Transverse colon (tissue), 4 donors: Measurements from ENCODE around the gene VSTM2L. TPM values are rescaled to one million over a fixed set of nuclear protein-coding genes. Genes with fewer than 3 reads are reported as not detected.

Source experiments
- DNase-seq: peaks from one replicate; pipeline ENCODE4 v3.0.0-alpha.2; 2019
- H3K27ac ChIP-seq, 4 donors: fragments of 200-600 bp; sonication (generic); 2 replicates each; pipeline ENCODE4 v1.5.1; 2016 to 2018; ENCODE audit warnings: inconsistent platforms in 4 of 4
- H3K27me3 ChIP-seq: fragments of 200-600 bp; sonication (generic); 2 replicates; pipeline ENCODE4 v1.5.1; 2017; ENCODE audit warnings: inconsistent platforms
- H3K36me3 ChIP-seq, 4 donors: fragments of 200-600 bp; sonication (generic); 2 replicates each; pipeline ENCODE4 v1.5.1; 2017 to 2019; ENCODE audit warnings: inconsistent platforms in 4 of 4
- H3K4me1 ChIP-seq, 4 donors: fragments of 200-600 bp; sonication (generic); 2 replicates each; pipeline ENCODE4 v1.5.1; 2017 to 2020; ENCODE audit warnings: inconsistent platforms in 4 of 4
- H3K4me3 ChIP-seq, 4 donors: fragments of 200-600 bp; sonication (generic); 1 replicate in 1 of 4; 2 replicates in 3 of 4; pipeline versions ENCODE4 v1.5.1 to v1.6.1; 2017 to 2019; ENCODE audit warnings: inconsistent platforms in 4 of 4
- H3K9me3 ChIP-seq, 2 donors: fragments of 200-600 bp; sonication (generic); 2 replicates each; pipeline ENCODE4 v1.5.1; 2017 to 2019; ENCODE audit warnings: inconsistent platforms in 2 of 2
- CTCF ChIP-seq, 5 experiments: fragments of 200-600 bp in 3 of 5; fragments of 450-650 bp in 2 of 5; sonication (generic) in 3 of 5; IDR thresholded peaks; 1 replicate in 2 of 5; 2 replicates in 3 of 5; pipeline ENCODE4 v1.5.1; 2016 to 2017; ENCODE audit warnings: antibody characterized with exemption in 5 of 5, inconsistent platforms in 3 of 5, mild to moderate bottlenecking in 2 of 5, moderate library complexity in 1 of 5
- EP300 ChIP-seq: sonication (generic); formaldehyde crosslinking; IDR thresholded peaks from one replicate; pipeline ENCODE4 v1.6.1; 2017; ENCODE audit warnings: antibody characterized with exemption, low read depth
- POLR2A ChIP-seq: fragments of 450-650 bp; IDR thresholded peaks from one replicate; pipeline ENCODE4 v1.6.1; 2016; ENCODE audit warnings: antibody characterized with exemption, mild to moderate bottlenecking, moderate library complexity
- POLR2AphosphoS5 ChIP-seq, 3 donors: sonication (generic); formaldehyde crosslinking; IDR thresholded peaks; one replicate each; pipeline ENCODE4 v1.6.1; 2016; ENCODE audit warnings: antibody characterized with exemption in 3 of 3
- WGBS, 2 donors: methylation state at CpG; one replicate each; pipeline ENCODE4 v1.1.5; 2018; ENCODE audit warnings: low coverage in 1 of 2; 5-methylcytosine and 5-hydroxymethylcytosine counted together
- in situ Hi-C, 4 donors: fragments of 200-750 bp; cut with MboI; loops; one replicate each; pipeline versions ENCODE4 v1.15.0 to v1.15.1; 2017; ENCODE audit warnings: low sequenced_read_pairs in 3 of 4, low pct_ligation_motif_present in 1 of 4, low pct_unique_long_range_greater_than_20kb in 1 of 4
- intact Hi-C: fragments of 100-400 bp; cut with DNase I; formaldehyde crosslinking; loops from one replicate; pipeline ENCODE4 v1.15.1; 2023; ENCODE audit warnings: low total_unique reads
- total RNA-seq, 4 donors: library from RNA; depleted of rRNA; stranded (reverse); fragments of >200 nt; gene quantifications; one replicate each; pipeline ENCODE4 v1.1.0, GENCODE V29; 2016

The VSTM2L gene
- total RNA-seq, 4 donors from 2014 or later: 3.0 to 6.6 (median 3.0) TPM; not detected in 1

DNA sequence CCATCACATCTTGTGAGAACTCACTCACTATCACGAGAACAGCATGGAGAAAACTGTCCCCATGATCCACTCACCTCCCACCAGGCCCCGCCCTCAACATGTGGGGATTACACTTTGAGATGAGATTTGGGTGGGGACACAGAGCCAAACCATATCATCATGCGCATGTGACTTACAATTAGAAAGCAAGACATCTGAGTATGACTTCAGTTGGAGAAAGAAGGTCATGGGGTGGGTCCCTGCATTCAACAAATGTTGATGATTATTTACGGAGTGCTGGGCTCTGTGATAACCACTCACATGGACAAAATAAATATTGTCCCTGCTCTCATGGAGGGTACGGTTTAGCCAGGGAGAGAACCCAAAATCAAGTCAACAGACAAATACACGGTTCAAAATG, 37.9 kb downstream of the VSTM2L start:
- intact Hi-C loops (no loop called here), in situ Hi-C loops (no loop called here)
- DNase-seq: no peak
- Histone ChIP-seq H3K9me3 (no peaks in the 10 kb centered on the region), H3K36me3 (no peaks in the 10 kb centered on the region), H3K27ac (no peak overlapping the region), H3K27me3 (no peaks in the 10 kb centered on the region), H3K4me1 (no peaks in the 10 kb centered on the region), H3K4me3 (no peak overlapping the region)
- TF ChIP-seq POLR2A (no peak), POLR2AphosphoS5 (IDR thresholded peaks at IDR 0.05) (no peak), CTCF (IDR thresholded peaks at IDR 0.05) (no peak), EP300 (no peak)
- 65 to 80% methylated on average over 4 to 6 of the region's 6 CpGs for WGBS, 2 donors

DNA sequence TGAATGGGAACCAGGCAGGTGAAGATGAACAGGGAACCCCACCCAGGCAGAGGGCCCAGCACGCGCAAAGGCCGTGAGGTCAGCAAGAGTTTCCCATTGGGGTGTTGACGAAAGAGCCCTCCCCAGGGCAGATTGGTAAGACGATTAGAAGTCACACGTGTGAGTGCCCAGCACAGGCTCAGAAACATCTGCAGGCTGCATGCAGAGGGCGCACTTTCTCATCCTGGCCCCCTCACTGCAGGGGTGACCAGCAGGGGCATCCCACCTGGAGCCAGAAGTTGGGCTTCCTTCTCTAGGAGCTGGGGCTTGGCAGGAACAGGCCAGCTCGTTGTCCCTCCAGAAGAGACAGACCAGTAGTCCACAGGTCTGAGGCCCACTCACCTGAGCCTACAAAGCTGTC, 38.4 kb downstream of the VSTM2L start:
- 76% methylated on average over 8 of the region's 8 CpGs; no CpG with 5 or more reads in 1 of the 2 donors for WGBS, 2 donors
- DNase-seq: no peak
- no peaks in the 10 kb centered on the region for H3K4me1 ChIP-seq

DNA sequence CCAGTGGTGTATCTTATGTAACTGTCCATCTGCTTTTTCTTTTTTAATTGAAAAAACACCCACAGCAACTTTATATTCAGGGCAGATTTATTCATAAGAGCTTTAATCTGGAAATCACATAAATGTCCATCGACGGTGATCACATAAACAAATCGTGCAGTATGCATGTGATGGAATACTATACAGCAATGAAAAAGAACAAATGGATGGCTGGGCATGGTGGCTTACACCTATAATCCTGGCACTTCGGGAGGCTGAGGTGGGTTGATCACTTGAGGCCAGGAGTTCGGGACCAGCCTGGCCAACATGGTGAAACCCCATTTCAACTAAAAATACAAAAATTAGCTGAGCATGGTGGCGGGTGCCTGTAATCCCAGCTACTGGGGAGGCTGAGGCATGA, 39.1 kb downstream of the VSTM2L start:
- TF ChIP-seq POLR2A: no peak
- TF ChIP-seq POLR2AphosphoS5 (IDR thresholded peaks at IDR 0.05): no peak
- no peak for TF ChIP-seq CTCF (IDR thresholded peaks at IDR 0.05)
- TF ChIP-seq EP300: no peak
- DNase-seq: no peak
- no peak overlapping the region for H3K4me3 ChIP-seq
- WGBS, 2 donors: 88 to 94% methylated on average over 6 of the region's 6 CpGs
- no peaks in the 10 kb centered on the region for H3K4me1 ChIP-seq
- H3K27ac ChIP-seq: no peak overlapping the region
- no peaks in the 10 kb centered on the region for H3K9me3 ChIP-seq
- H3K36me3 ChIP-seq: no peaks in the 10 kb centered on the region
- H3K27me3 ChIP-seq: no peaks in the 10 kb centered on the region
- in situ Hi-C loops (no loop called here), intact Hi-C loops (no loop called here)

More for the DNA sequence above, 38.4 kb downstream of the VSTM2L start:
- TF ChIP-seq POLR2A: no peak
- TF ChIP-seq EP300: no peak
- no peak for TF ChIP-seq POLR2AphosphoS5 (IDR thresholded peaks at IDR 0.05)
- TF ChIP-seq CTCF (IDR thresholded peaks at IDR 0.05): no peak
- Histone ChIP-seq H3K27ac (no peak overlapping the region), H3K9me3 (no peaks in the 10 kb centered on the region), H3K27me3 (no peaks in the 10 kb centered on the region), H3K36me3 (no peaks in the 10 kb centered on the region), H3K4me3 (no peak overlapping the region)
- intact Hi-C loops (no loop called here), in situ Hi-C loops (no loop called here)

DNA sequence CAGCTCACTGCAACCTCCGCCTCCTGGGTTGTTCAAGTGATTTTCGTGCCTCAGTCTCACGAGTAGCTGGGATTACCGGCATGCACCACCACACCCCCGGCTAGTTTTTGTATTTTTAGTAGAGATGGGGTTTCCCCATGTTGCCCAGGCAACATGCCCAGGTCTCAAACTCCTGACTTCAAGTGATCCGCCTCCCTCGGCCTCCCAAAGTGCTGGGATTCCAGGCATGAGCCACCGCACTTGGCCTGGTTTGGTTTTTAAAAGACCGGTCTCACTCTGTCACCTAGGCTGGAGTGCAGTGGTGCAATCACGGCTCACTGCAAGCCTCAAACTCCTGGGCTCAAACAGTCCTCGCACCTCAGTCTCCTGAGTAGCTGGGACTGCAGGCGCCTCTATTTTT, 40.1 kb downstream of the VSTM2L start:
- no peak for DNase-seq
- no peak overlapping the region for H3K27ac ChIP-seq
- no peaks in the 10 kb centered on the region for H3K36me3 ChIP-seq
- no peak overlapping the region for H3K4me3 ChIP-seq
- H3K9me3 ChIP-seq: no peaks in the 10 kb centered on the region
- in situ Hi-C loops: no loop called here
- no peaks in the 10 kb centered on the region for H3K27me3 ChIP-seq
- 77% methylated on average over 12 of the region's 12 CpGs; no CpG with 5 or more reads in 1 of the 2 donors for WGBS, 2 donors
- TF ChIP-seq EP300: no peak
- TF ChIP-seq POLR2A: no peak
- TF ChIP-seq POLR2AphosphoS5 (IDR thresholded peaks at IDR 0.05): no peak
- TF ChIP-seq CTCF (IDR thresholded peaks at IDR 0.05): no peak
- intact Hi-C loops: no loop called here
- no peaks in the 10 kb centered on the region for H3K4me1 ChIP-seq
